Kidney (tissue), 14 donors: ENCODE data around the gene RPE65. TPM values are rescaled to one million over a fixed set of nuclear protein-coding genes. Genes with fewer than 3 reads are reported as not detected.

Experiments used
- DNase-seq, 5 donors: peaks; one replicate each; pipeline ENCODE4 v3.0.0-alpha.2; 2013 to 2020
- FAIRE-seq: peaks from 2 replicates; lab custom pipeline; 2012; peaks lifted over from hg19 to GRCh38; lab: Jason Lieb, UNC
- H3K27ac ChIP-seq, 2 donors: one replicate each; pipeline ENCODE4 v1.7.0; 2013; ENCODE audit warnings: low read depth in 2 of 2, low read length in 2 of 2, inconsistent platforms in 1 of 2
- H3K27me3 ChIP-seq: one replicate; pipeline ENCODE4 v1.7.1; 2013; ENCODE audit warnings: low read length, inconsistent platforms; ENCODE audit not compliant: control insufficient read depth, insufficient read depth
- H3K36me3 ChIP-seq, 3 donors: one replicate each; pipeline versions ENCODE4 v1.7.0 to v1.7.1; 2013; ENCODE audit warnings: low read length in 3 of 3, control low read depth in 1 of 3, inconsistent platforms in 1 of 3; ENCODE audit not compliant: insufficient read depth in 3 of 3, control insufficient read depth in 2 of 3
- H3K4me1 ChIP-seq, 3 donors: one replicate each; pipeline versions ENCODE4 v1.7.0 to v1.7.1; 2013; ENCODE audit warnings: low read length in 3 of 3, inconsistent platforms in 1 of 3, low read depth in 1 of 3; ENCODE audit not compliant: control insufficient read depth in 2 of 3, insufficient read depth in 2 of 3
- H3K4me3 ChIP-seq, 3 donors: one replicate each; pipeline versions ENCODE4 v1.7.0 to v1.8.1; 2013; ENCODE audit warnings: low read length in 3 of 3, control low read depth in 1 of 3, inconsistent platforms in 1 of 3
- H3K9ac ChIP-seq, 3 donors: one replicate each; pipeline versions ENCODE4 v1.7.0 to v1.7.1; 2013; ENCODE audit warnings: low read length in 3 of 3, control low read depth in 1 of 3, inconsistent platforms in 1 of 3
- H3K9me3 ChIP-seq, 3 donors: one replicate each; pipeline versions ENCODE4 v1.7.0 to v1.7.1; 2013; ENCODE audit warnings: low read length in 3 of 3, control low read depth in 1 of 3, inconsistent platforms in 1 of 3; ENCODE audit not compliant: control insufficient read depth in 2 of 3, insufficient read depth in 1 of 3
- intact Hi-C: fragments of 100-400 bp; cut with DNase I; formaldehyde crosslinking; loops from one replicate; pipeline ENCODE4 v1.11.1; 2022
- polyA plus RNA-seq: library from polyadenylated mRNA; stranded (reverse); fragments of 350-450 nt; fragmentation: Illumina TruSeq; extraction: RNeasy Lipid Tissue Mini Kit (QIAGEN cat#74804); gene quantifications from one replicate; pipeline ENCODE4 v1.2.3, GENCODE V29; 2014; ENCODE audit warnings: low read depth, low replicate concordance; ENCODE audit not compliant: insufficient read depth
- total RNA-seq: library from RNA; stranded (reverse); fragmentation: NEBNext Ultra II Directional; extraction: Animal tissue kit (Norgen Biotek cat#: 25700); gene quantifications from one replicate; pipeline ENCODE4 v1.2.1, GENCODE V29; 2021
- TF ChIP-seq, protein P1 (sequence below): IDR thresholded peaks from 3 replicates; pipeline ENCODE4 v1.5.1; 2012; ENCODE audit warnings: mild to moderate bottlenecking, moderate library complexity, borderline replicate concordance; ENCODE audit not compliant: insufficient read depth; ENCODE audit errors: extremely low read depth
- donor health status: control.
- donor health status: control.
- donor health status: control.
- donor health status: control.
- donor health status: control.
- donor health status: DM: yes; HTN: yes; CAD: no.
- donor health status: Normal renal cell carcinoma (clear cell type).

The RPE65 gene
- total and polyA plus RNA-seq, 2 donors from 2014 or later: not detected

DNA sequence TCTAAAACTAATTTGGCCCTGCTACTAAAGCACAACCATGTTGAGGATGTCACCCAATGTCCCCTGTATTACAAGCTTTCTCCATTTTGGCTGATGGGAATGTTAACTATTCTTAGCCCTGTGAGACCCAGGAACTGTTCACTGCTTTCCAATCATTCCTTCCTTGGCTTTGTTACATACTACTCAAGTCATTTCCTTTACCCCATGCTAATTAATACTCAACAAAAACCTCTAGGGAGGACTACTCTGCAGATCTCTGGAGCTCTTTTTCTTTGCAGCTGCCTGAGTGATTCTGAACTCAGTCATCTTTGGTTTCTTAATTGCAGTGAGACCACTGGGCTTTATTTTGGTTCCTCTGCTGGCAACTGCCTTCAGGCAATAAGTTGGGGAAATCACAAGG is 23.3 kb upstream of the RPE65 start:
- no peak overlapping the region for H3K9ac ChIP-seq
- TF ChIP-seq, protein P1, sequence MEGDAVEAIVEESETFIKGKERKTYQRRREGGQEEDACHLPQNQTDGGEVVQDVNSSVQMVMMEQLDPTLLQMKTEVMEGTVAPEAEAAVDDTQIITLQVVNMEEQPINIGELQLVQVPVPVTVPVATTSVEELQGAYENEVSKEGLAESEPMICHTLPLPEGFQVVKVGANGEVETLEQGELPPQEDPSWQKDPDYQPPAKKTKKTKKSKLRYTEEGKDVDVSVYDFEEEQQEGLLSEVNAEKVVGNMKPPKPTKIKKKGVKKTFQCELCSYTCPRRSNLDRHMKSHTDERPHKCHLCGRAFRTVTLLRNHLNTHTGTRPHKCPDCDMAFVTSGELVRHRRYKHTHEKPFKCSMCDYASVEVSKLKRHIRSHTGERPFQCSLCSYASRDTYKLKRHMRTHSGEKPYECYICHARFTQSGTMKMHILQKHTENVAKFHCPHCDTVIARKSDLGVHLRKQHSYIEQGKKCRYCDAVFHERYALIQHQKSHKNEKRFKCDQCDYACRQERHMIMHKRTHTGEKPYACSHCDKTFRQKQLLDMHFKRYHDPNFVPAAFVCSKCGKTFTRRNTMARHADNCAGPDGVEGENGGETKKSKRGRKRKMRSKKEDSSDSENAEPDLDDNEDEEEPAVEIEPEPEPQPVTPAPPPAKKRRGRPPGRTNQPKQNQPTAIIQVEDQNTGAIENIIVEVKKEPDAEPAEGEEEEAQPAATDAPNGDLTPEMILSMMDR: no peak

DNA sequence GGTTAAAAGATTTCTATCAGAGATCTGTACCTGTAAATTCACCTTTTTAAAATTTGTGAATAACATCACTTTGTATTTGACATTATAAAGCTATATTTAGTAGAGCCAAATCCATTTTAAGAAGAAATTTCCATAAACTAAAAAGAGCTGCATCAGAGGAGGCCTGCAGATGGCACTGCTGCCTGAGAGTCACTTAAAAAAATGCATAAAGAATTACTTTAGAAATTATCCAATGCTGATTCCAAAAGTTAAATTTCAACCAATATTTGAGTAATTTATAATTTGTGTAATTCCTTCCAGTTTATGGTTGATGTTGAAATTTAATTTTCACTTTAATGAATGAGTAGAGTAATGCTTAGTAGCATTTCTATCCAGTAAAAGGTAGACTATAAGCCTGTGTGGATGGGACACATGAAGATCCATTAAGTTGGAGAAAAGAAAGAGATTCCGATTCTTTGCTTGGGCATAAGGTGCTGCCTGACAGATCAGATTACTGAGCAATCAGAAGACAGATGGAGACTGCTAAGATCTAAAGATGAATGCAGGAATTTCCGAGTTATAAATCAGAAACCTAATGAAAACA is 20.7 kb upstream of the RPE65 start:
- no peak overlapping the region for H3K4me3 ChIP-seq
- H3K36me3 ChIP-seq: no peaks in the 10 kb centered on the region
- intact Hi-C loops: no loop called here
- H3K9ac ChIP-seq: no peak overlapping the region
- H3K9me3 ChIP-seq: no peaks in the 10 kb centered on the region
- no peaks in the 10 kb centered on the region for H3K27me3 ChIP-seq
- no peak overlapping the region for H3K27ac ChIP-seq
- no peaks in the 10 kb centered on the region for H3K4me1 ChIP-seq
- FAIRE-seq (peak; percentile 88), DNase-seq (peak in 2 of 5 donors; percentile 7 to 25)
- TF ChIP-seq, protein P1: peak; percentile 38

More for the DNA sequence above, 23.3 kb upstream of the RPE65 start:
- Histone ChIP-seq H3K27me3 (no peaks in the 10 kb centered on the region), H3K9me3 (no peaks in the 10 kb centered on the region), H3K4me3 (no peak overlapping the region), H3K27ac (no peak overlapping the region), H3K4me1 (no peaks in the 10 kb centered on the region), H3K36me3 (peaks cover 0 to 2% (median 0%) of the 10 kb centered on the region in 3 donors)
- intact Hi-C loops: no loop called here
- DNase-seq (no peak), FAIRE-seq (no peak)

DNA sequence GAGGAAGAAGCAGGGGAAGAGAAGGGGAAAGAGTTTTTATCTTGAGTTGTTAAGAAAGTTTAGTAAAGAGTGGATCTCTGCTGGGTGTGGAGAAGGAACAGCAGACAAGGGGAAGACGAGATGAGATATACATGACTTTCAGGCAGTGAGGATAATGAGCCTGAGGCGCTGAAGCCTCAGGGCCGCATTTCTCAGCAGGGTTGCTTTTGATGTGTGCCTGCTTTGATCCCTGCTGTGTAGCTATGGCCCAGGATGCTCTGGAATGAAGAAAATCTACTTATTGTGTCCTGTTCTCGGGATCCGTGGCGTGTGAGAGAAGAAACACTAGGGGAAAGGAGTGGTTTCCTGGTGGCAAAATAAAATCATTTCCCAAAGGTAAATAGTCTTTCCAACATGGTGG is 15.1 kb upstream of the RPE65 start:
- Histone ChIP-seq H3K27me3 (no peaks in the 10 kb centered on the region), H3K9me3 (peaks cover 0 to 11% (median 0%) of the 10 kb centered on the region in 3 donors), H3K9ac (no peak overlapping the region), H3K4me3 (no peak overlapping the region), H3K4me1 (no peaks in the 10 kb centered on the region), H3K27ac (no peak overlapping the region), H3K36me3 (no peaks in the 10 kb centered on the region)
- no peak for FAIRE-seq
- TF ChIP-seq, protein P1: no peak
- no peak for DNase-seq
- intact Hi-C loops: no loop called here

DNA sequence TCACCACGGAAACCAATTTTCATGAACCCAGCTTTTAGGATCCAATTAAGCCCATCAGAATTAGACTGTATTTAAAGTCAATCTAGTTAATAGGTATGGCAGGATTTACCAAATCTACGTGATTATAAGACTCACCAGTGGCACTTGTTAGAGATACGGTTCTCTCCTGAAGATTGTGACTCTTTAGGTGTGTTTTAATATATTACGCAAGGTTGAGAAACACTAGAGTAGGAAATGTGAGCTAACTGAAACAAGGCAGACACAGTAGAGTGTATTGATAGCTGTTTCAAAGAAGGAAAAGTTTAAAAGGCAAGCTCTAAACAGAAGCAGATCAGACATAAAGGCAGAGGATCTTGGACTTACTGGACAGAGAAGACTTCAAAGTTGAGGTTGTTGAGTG is 11.2 kb upstream of the RPE65 start:
- H3K27ac ChIP-seq: no peak overlapping the region
- H3K4me1 ChIP-seq: no peaks in the 10 kb centered on the region
- no peak overlapping the region for H3K4me3 ChIP-seq
- no peaks in the 10 kb centered on the region for H3K27me3 ChIP-seq
- FAIRE-seq (no peak), DNase-seq (no peak)
- TF ChIP-seq, protein P1: no peak
- no peaks in the 10 kb centered on the region for H3K36me3 ChIP-seq
- intact Hi-C loops: no loop called here
- no peak overlapping the region for H3K9ac ChIP-seq
- peaks cover 0 to 11% (median 0%) of the 10 kb centered on the region in 3 donors for H3K9me3 ChIP-seq
